ENCODE data around the gene SYTL3.

GRCh38 chr6:158722176-158722729 is 72.4 kb downstream of the SYTL3 start:
- TF ChIP-seq, protein P1, sequence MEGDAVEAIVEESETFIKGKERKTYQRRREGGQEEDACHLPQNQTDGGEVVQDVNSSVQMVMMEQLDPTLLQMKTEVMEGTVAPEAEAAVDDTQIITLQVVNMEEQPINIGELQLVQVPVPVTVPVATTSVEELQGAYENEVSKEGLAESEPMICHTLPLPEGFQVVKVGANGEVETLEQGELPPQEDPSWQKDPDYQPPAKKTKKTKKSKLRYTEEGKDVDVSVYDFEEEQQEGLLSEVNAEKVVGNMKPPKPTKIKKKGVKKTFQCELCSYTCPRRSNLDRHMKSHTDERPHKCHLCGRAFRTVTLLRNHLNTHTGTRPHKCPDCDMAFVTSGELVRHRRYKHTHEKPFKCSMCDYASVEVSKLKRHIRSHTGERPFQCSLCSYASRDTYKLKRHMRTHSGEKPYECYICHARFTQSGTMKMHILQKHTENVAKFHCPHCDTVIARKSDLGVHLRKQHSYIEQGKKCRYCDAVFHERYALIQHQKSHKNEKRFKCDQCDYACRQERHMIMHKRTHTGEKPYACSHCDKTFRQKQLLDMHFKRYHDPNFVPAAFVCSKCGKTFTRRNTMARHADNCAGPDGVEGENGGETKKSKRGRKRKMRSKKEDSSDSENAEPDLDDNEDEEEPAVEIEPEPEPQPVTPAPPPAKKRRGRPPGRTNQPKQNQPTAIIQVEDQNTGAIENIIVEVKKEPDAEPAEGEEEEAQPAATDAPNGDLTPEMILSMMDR (IDR thresholded peaks at IDR 0.05; ENCODE audit: borderline replicate concordance, extremely low read depth, low read length, poor library complexity, severe bottlenecking) = no peak
- TF ChIP-seq EZH2 (IDR thresholded peaks at IDR 0.05; ENCODE audit: borderline replicate concordance, low read depth, low read length, severe bottlenecking) = no peak
